ENCODE data around the gene EP400.

DNA sequence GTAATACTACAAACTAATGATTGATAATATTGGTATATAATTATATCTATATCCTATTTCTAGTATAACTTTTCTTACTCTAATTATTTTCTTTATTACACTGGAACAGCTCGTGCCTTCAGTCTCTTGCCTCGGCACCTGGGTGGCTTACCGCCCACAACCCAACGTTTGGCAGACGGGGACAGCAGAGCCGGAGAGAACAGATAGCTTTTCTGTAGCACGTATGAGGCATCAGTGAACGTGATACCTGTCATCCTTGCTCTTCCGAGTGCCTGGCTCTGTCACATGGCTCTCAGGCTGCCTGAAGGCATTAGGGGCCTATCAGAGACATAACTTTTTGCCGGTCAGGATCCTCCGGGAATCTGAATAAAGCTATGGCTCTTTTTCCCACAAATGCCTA, 15.2 kb upstream of the EP400 start:
- no peak for TF ChIP-seq LCOR (CRISPR knock-in tag; IDR thresholded peaks at IDR 0.05)
- no peak for TF ChIP-seq ZNF75A (CRISPR knock-in tag; IDR thresholded peaks at IDR 0.05)
- TF ChIP-seq ZNF408 (CRISPR knock-in tag; IDR thresholded peaks at IDR 0.05; ENCODE audit: low read depth): no peak
- TF ChIP-seq, protein P1, sequence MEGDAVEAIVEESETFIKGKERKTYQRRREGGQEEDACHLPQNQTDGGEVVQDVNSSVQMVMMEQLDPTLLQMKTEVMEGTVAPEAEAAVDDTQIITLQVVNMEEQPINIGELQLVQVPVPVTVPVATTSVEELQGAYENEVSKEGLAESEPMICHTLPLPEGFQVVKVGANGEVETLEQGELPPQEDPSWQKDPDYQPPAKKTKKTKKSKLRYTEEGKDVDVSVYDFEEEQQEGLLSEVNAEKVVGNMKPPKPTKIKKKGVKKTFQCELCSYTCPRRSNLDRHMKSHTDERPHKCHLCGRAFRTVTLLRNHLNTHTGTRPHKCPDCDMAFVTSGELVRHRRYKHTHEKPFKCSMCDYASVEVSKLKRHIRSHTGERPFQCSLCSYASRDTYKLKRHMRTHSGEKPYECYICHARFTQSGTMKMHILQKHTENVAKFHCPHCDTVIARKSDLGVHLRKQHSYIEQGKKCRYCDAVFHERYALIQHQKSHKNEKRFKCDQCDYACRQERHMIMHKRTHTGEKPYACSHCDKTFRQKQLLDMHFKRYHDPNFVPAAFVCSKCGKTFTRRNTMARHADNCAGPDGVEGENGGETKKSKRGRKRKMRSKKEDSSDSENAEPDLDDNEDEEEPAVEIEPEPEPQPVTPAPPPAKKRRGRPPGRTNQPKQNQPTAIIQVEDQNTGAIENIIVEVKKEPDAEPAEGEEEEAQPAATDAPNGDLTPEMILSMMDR (IDR thresholded peaks at IDR 0.05 in 2 of 3, conservative IDR thresholded peaks at IDR 0.05 in 1 of 3; ENCODE audit: insufficient read depth in 2 of 3, low read depth in 1 of 3, low read length in 3 of 3): no peak
- TF ChIP-seq, protein P2, sequence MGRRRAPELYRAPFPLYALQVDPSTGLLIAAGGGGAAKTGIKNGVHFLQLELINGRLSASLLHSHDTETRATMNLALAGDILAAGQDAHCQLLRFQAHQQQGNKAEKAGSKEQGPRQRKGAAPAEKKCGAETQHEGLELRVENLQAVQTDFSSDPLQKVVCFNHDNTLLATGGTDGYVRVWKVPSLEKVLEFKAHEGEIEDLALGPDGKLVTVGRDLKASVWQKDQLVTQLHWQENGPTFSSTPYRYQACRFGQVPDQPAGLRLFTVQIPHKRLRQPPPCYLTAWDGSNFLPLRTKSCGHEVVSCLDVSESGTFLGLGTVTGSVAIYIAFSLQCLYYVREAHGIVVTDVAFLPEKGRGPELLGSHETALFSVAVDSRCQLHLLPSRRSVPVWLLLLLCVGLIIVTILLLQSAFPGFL (CRISPR knock-in tag; IDR thresholded peaks at IDR 0.05): no peak
- no peak for TF ChIP-seq PTTG1 (tag; IDR thresholded peaks at IDR 0.05; ENCODE audit: low read depth)
- no peak for TF ChIP-seq ZNF174 (CRISPR knock-in tag; IDR thresholded peaks at IDR 0.05)
- no peak for TF ChIP-seq ZNF311 (CRISPR knock-in tag; IDR thresholded peaks at IDR 0.05)
- TF ChIP-seq CCAR2 (IDR thresholded peaks at IDR 0.05; ENCODE audit: low read depth, low read length): no peak
- no peak for TF ChIP-seq PML (IDR thresholded peaks at IDR 0.05; ENCODE audit: low read length)
- TF ChIP-seq DIDO1 (tag; IDR thresholded peaks at IDR 0.05; ENCODE audit: low read depth): no peak
